ENCODE results near the gene ADCY2.

Gene ADCY2

DNA sequence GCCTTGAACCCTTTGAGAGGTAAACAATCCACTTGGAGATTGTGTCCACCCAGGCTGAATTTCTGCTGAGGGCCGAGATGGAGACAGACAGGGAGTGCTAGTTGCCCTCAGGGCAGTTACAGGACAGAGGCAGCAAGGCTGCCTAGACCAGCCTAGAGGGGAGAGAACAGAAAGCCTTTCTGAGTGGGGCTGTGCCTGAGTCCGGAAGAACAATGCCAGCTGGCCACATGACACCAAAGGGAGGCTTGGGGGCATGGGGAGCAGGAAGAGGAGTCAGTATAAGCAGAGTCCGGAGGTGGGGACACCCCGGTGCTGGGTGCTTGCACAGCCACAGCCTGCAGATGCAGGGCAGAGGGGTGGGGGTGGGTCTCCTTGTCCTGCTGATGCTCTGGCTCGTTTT is 309.3 kb downstream of the ADCY2 start:
- Histone ChIP-seq H3K27ac (ENCODE audit: low read length) (no peak overlapping the region), H3K4me2 (ENCODE audit: low read length) (no peak overlapping the region)

DNA sequence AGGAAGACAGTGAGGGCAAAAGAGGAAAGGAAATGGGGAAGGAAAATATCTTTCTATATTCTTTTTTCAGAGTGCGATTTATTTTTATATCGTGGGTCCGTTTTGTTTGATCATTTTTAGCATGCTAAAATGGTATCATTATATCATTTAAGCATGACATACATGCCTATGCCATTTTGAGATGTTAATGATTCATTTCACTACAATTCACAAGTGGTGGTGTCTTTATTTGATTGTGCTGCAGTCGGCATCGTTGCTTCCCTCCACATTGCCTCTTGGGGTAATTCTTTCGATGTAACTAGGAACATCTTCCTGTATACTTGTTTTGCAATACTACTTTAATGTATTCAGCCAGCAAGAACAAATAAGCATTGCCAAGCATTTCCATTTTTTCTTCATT is 309.8 kb downstream of the ADCY2 start:
- Histone ChIP-seq H3K27me3 (ENCODE audit: low read depth, low read length) (no peaks in the 10 kb centered on the region), H3K4me1 (ENCODE audit: low read length) (no peaks in the 10 kb centered on the region), H3K27ac (ENCODE audit: low read length) (no peak overlapping the region), H4K20me1 (ENCODE audit: insufficient read depth, low read length) (no peaks in the 10 kb centered on the region), H3K4me3 (ENCODE audit: low read length) (no peak overlapping the region), H3K9ac (ENCODE audit: low read length) (no peak overlapping the region), H2AFZ (ENCODE audit: low read depth, low read length) (no peak overlapping the region), H3K79me2 (ENCODE audit: low read length) (no peaks in the 10 kb centered on the region), H3K36me3 (replicated peaks; ENCODE audit: low read depth, low read length) (no peaks in the 10 kb centered on the region), H3K9me3 (ENCODE audit: insufficient read depth, low read length) (no peaks in the 10 kb centered on the region), H3K4me2 (ENCODE audit: low read length) (no peak overlapping the region)
- TF ChIP-seq, protein P1, sequence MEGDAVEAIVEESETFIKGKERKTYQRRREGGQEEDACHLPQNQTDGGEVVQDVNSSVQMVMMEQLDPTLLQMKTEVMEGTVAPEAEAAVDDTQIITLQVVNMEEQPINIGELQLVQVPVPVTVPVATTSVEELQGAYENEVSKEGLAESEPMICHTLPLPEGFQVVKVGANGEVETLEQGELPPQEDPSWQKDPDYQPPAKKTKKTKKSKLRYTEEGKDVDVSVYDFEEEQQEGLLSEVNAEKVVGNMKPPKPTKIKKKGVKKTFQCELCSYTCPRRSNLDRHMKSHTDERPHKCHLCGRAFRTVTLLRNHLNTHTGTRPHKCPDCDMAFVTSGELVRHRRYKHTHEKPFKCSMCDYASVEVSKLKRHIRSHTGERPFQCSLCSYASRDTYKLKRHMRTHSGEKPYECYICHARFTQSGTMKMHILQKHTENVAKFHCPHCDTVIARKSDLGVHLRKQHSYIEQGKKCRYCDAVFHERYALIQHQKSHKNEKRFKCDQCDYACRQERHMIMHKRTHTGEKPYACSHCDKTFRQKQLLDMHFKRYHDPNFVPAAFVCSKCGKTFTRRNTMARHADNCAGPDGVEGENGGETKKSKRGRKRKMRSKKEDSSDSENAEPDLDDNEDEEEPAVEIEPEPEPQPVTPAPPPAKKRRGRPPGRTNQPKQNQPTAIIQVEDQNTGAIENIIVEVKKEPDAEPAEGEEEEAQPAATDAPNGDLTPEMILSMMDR (IDR thresholded peaks at IDR 0.05; ENCODE audit: low read depth, low read length): no peak

More for the DNA sequence above, 309.3 kb downstream of the ADCY2 start:
- TF ChIP-seq, protein P1 (IDR thresholded peaks at IDR 0.05; ENCODE audit: low read depth, low read length): no peak
- no peak for TF ChIP-seq EZH2phosphoT487 (IDR thresholded peaks at IDR 0.05; ENCODE audit: low read depth)
- no peaks in the 10 kb centered on the region for H4K20me1 ChIP-seq (ENCODE audit: insufficient read depth, low read length)
- H2AFZ ChIP-seq (ENCODE audit: low read depth, low read length): no peak overlapping the region
- H3K27me3 ChIP-seq (ENCODE audit: low read depth, low read length): no peaks in the 10 kb centered on the region
- H3K4me1 ChIP-seq (ENCODE audit: low read length): no peaks in the 10 kb centered on the region
- H3K9ac ChIP-seq (ENCODE audit: low read length): no peak overlapping the region
- no peaks in the 10 kb centered on the region for H3K9me3 ChIP-seq (ENCODE audit: insufficient read depth, low read length)
- no peaks in the 10 kb centered on the region for H3K36me3 ChIP-seq (replicated peaks; ENCODE audit: low read depth, low read length)
- no peak overlapping the region for H3K4me3 ChIP-seq (ENCODE audit: low read length)
- no peaks in the 10 kb centered on the region for H3K79me2 ChIP-seq (ENCODE audit: low read length)

DNA sequence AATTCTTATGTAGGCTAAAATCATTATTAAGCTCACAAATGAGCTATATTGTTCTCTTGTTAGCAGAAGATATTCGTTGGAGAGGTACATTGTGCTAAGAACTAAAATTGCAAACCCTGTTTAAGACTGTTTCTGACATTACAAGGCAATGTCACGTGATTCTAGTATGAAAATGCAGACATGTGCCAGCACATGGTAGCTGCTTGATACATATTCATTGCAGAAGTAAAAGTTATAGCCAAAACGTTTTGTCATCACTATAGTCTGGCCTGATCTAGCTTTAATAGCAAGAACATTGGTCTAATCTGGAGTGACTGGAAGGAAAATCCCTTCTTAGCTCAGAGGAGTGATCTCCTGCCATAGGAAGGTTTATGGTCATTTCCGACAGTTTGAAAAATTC is 310.3 kb downstream of the ADCY2 start:
- Histone ChIP-seq H3K4me1 (ENCODE audit: low read length) (no peaks in the 10 kb centered on the region), H3K4me2 (ENCODE audit: low read length) (no peak overlapping the region), H3K27me3 (ENCODE audit: low read depth, low read length) (no peaks in the 10 kb centered on the region), H4K20me1 (ENCODE audit: insufficient read depth, low read length) (no peaks in the 10 kb centered on the region), H3K79me2 (ENCODE audit: low read length) (no peaks in the 10 kb centered on the region), H2AFZ (ENCODE audit: low read depth, low read length) (no peak overlapping the region), H3K9ac (ENCODE audit: low read length) (no peak overlapping the region), H3K4me3 (ENCODE audit: low read length) (no peak overlapping the region), H3K9me3 (ENCODE audit: insufficient read depth, low read length) (no peaks in the 10 kb centered on the region), H3K27ac (ENCODE audit: low read length) (no peak overlapping the region), H3K36me3 (replicated peaks; ENCODE audit: low read depth, low read length) (no peaks in the 10 kb centered on the region)
- TF ChIP-seq EZH2phosphoT487 (IDR thresholded peaks at IDR 0.05; ENCODE audit: low read depth): no peak
- TF ChIP-seq, protein P1 (IDR thresholded peaks at IDR 0.05; ENCODE audit: low read depth, low read length): no peak

DNA sequence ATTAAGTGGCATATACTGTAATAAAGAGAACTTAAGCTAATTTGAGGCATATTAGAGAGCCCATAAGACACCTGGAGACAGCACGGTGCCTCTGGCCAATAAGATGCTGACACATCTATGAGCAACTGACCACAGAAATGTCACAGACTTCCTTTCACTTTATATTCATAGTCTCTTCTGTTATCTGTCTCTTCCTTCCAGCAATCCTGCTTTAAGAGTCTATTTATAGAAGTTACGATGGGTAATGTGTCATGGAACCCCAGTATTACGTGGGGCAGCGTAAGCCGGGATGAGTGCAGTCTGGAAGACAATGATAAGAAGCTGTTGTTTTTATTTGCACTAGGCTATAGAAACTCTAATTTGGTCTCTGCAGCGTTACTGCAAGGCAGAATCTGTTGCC is 318.2 kb downstream of the ADCY2 start:
- Histone ChIP-seq H3K9ac (ENCODE audit: low read length) (no peak overlapping the region), H3K79me2 (ENCODE audit: low read length) (no peaks in the 10 kb centered on the region), H2AFZ (ENCODE audit: low read depth, low read length) (no peak overlapping the region), H3K27me3 (ENCODE audit: low read depth, low read length) (no peaks in the 10 kb centered on the region), H4K20me1 (ENCODE audit: insufficient read depth, low read length) (no peaks in the 10 kb centered on the region), H3K4me1 (ENCODE audit: low read length) (no peaks in the 10 kb centered on the region), H3K4me3 (ENCODE audit: low read length) (no peak overlapping the region), H3K27ac (ENCODE audit: low read length) (no peak overlapping the region), H3K4me2 (ENCODE audit: low read length) (no peak overlapping the region), H3K9me3 (ENCODE audit: insufficient read depth, low read length) (no peaks in the 10 kb centered on the region), H3K36me3 (replicated peaks; ENCODE audit: low read depth, low read length) (no peaks in the 10 kb centered on the region)
- no peak for TF ChIP-seq EZH2phosphoT487 (IDR thresholded peaks at IDR 0.05; ENCODE audit: low read depth)
- TF ChIP-seq, protein P1 (IDR thresholded peaks at IDR 0.05; ENCODE audit: low read depth, low read length): no peak

All from OCI-LY3 (cell line).